Effector memory CD8-positive, alpha-beta T cell (primary cell): ENCODE measurements around the gene DTD2.

Experiments used
- ATAC-seq: fragments of 150-1000 bp; cut with Tn5 transposase; replicated peaks from 2 replicates; pipeline ENCODE4 v1.10.0; 2021; ENCODE audit warnings: mild to moderate bottlenecking, moderate library complexity
- DNase-seq, 3 experiments: peaks; one replicate each; pipeline ENCODE4 v3.0.0; 2021
- H3K27ac Mint-ChIP-seq, 2 donors: one replicate each; pipeline ENCODE4 v1.8.0; 2022; ENCODE audit warnings: mild to moderate bottlenecking in 2 of 2, mixed read lengths in 2 of 2, moderate library complexity in 2 of 2
- H3K27me3 Mint-ChIP-seq, 2 donors: one replicate each; pipeline ENCODE4 v1.8.0; 2022; ENCODE audit warnings: mixed read lengths in 2 of 2
- H3K36me3 Mint-ChIP-seq: one replicate; pipeline ENCODE4 v1.8.0; 2022; ENCODE audit warnings: mild to moderate bottlenecking, moderate library complexity, mixed read lengths; ENCODE audit not compliant: insufficient read depth
- H3K4me1 Mint-ChIP-seq, 2 donors: one replicate each; pipeline ENCODE4 v1.8.0; 2022; ENCODE audit warnings: low read depth in 2 of 2, mixed read lengths in 2 of 2
- H3K4me3 Mint-ChIP-seq, 2 donors: one replicate each; pipeline ENCODE4 v1.8.0; 2022; ENCODE audit warnings: mild to moderate bottlenecking in 2 of 2, mixed read lengths in 2 of 2, moderate library complexity in 2 of 2
- H3K9me3 Mint-ChIP-seq, 2 donors: one replicate each; pipeline ENCODE4 v1.8.0; 2022; ENCODE audit warnings: mixed read lengths in 2 of 2
- total RNA-seq, 9 experiments: gene quantifications; one replicate each; lab custom pipeline; 2026; lab: John Stamatoyannopoulos, UW

The DTD2 gene
- 6.0 to 27.4 (median 14.3) reads per million in 9 experiments for total RNA-seq

DNA sequence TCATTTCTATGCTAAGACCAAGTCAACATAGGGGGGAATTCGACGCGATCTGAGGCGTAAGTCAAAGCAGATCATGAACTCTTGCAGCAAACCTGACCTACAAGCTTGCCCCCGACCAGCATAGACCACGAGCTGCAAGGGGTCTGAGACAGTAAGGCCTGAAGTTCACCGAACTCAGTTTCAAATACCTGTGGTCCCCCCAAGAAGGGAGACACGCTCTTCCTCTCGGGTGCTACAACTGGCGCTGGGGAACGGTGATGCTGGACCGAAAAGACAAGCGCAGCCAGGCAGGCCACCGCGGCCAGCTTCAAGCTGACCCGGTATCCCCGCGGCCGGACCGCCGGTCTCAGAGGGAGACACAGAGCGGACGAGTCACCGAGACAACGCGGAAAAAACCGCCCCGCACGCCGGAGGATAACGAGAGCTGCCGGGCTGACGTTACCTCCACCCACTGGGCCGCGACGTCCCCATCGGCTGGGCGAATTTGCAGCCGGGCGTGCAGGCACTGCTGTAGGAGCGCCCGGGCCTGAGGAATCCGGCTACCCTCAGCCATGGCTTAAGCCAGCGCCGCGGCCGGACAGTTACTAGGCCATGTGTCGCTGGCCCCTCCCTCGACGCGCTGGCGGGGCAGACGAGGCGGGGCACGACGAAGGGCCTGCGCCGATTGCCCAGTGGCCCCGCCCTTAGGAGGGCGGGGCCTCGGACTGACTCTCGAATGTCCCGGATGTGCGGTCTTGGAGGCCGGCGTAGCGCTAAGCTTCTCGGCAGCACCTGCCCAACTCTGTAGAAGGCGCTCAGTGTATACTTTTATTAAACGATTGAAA, at the start of gene DTD2:
TSS of gene DTD2 (minus strand) at position 666 of the 824 bp plus-strand sequence. CDS start at position 553, 113 bp downstream.
- H3K9me3 Mint-ChIP-seq: no peaks in the 10 kb centered on the region
- H3K4me1 Mint-ChIP-seq: peaks cover 11 to 18% of the 10 kb centered on the region in 2 donors
- peaks cover 12% of the 10 kb centered on the region for H3K36me3 Mint-ChIP-seq
- H3K4me3 Mint-ChIP-seq: peak within 1 kb of the TSS; percentile 90 to 96
- peak; percentile 87 to 89 (median 88) for DNase-seq
- peak within 1 kb of the TSS; percentile 95 for H3K27ac Mint-ChIP-seq
- H3K27me3 Mint-ChIP-seq: no peaks in the 10 kb centered on the region
- ATAC-seq: peak; percentile 98

GRCh38 chr14:31505411-31505810, 48.1 kb upstream of the DTD2 start:
- no peak for ATAC-seq
- no peaks in the 10 kb centered on the region for H3K9me3 Mint-ChIP-seq
- H3K4me1 Mint-ChIP-seq: no peaks in the 10 kb centered on the region
- DNase-seq: no peak
- H3K4me3 Mint-ChIP-seq: no peak overlapping the region
- H3K36me3 Mint-ChIP-seq: peaks cover 3% of the 10 kb centered on the region
- H3K27me3 Mint-ChIP-seq: peaks cover 7 to 19% of the 10 kb centered on the region in 2 donors
- H3K27ac Mint-ChIP-seq: no peak overlapping the region

GRCh38 chr14:31501870-31502269, 44.6 kb upstream of the DTD2 start:
- Mint-ChIP-seq H3K9me3 (no peaks in the 10 kb centered on the region), H3K4me3 (no peak overlapping the region), H3K4me1 (no peaks in the 10 kb centered on the region), H3K27ac (no peak overlapping the region), H3K27me3 (peaks cover 11 to 16% of the 10 kb centered on the region in 2 donors), H3K36me3 (no peaks in the 10 kb centered on the region)
- no peak for ATAC-seq
- no peak for DNase-seq

DNA sequence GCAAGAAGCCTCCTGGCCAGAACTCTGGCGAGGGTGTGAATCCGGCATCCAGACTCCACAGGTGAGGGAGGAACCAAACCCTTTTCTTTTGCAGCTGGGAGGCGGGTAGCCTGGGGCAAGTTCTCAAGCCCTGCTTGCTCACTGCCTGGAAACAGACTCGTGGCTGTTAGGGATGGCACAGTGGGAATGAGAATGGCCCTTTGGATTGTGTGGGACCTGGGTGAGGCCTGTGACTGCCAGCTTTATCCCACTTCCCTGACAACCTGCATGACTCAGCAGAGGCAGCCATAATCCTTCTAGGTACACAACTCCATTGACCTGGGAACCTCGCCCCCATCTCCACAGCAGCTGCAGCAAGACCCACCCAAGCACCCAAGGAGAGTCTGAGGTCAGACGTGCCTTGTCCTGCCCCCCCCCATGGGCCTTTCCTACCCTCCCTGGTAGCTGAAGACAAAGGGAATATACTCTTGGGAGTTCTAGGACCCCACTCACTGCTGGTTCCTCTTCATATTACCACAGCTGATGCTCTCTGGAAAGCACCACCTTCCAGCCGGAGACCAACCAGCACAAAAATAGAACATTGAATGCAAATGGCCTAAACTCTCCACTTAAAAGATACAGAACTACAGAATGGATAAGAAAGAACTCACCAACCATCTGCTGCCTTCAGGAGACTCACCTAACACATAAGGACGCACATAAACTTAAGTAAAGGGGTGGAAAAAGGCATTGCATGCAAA, 35.6 kb upstream of the DTD2 start:
- no peak for ATAC-seq
- Mint-ChIP-seq H3K27ac (no peak overlapping the region), H3K27me3 (peaks cover 52 to 53% of the 10 kb centered on the region in 2 donors), H3K9me3 (no peaks in the 10 kb centered on the region), H3K4me3 (no peak overlapping the region), H3K4me1 (no peaks in the 10 kb centered on the region), H3K36me3 (no peaks in the 10 kb centered on the region)
- no peak for DNase-seq

- H3K27ac Mint-ChIP-seq: no peak overlapping the region
- ATAC-seq (no peak), DNase-seq (no peak)
- no peaks in the 10 kb centered on the region for H3K9me3 Mint-ChIP-seq
- H3K4me1 Mint-ChIP-seq: no peaks in the 10 kb centered on the region
- H3K36me3 Mint-ChIP-seq: no peaks in the 10 kb centered on the region
- peaks cover 22 to 25% of the 10 kb centered on the region in 2 donors for H3K27me3 Mint-ChIP-seq
- H3K4me3 Mint-ChIP-seq: no peak overlapping the region
Observed at GRCh38 chr14:31489691-31490090, 32.4 kb upstream of the DTD2 start.

DNA sequence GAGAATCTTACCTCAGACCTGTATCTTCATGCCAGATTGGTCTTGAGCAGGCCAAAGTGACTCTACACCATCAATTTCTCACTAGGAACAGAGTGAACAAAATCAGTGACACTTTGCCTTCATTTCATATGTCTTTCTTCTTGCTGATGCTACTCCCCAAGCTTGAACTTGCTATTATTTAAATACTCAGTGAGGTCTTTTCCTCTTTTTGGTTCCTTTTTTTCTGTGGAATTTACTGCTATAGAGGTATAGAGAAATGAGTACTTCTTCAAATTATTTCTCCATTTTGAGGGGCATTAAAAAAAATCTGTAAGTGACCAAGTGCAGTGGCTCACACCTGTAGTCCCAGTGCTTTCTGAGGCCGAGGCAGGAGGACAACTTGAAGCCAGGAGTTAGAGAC, 30.6 kb upstream of the DTD2 start, which contains the start of gene GPR33:
TSS of gene GPR33 (minus strand) at position 154 of the 400 bp plus-strand sequence. CDS start 4,074 bp downstream, outside the sequence.
- H3K4me3 Mint-ChIP-seq: no peak within 1 kb of the TSS

DNA sequence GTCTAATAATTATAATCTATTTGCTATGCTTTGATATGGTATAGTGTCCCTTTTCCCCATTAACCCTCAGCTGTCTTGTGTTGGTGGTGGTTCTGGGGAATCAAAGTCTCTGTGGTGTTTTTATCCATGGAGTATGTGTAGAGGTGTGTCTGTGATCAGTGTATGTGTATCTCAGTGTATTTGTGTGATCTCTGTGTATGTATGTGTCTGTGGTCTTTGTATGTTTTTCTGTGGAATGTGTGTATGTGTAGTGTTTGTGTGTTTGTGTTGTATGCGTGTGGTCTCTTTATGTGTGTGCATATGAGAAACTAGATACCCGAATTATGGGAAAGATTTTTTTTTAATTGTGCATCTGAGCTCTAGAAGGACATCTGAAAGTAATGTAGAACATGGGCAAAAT, 29.5 kb upstream of the DTD2 start:
- H3K27me3 Mint-ChIP-seq: peaks cover 2 to 19% of the 10 kb centered on the region in 2 donors
- no peak for ATAC-seq
- DNase-seq: no peak
- no peak overlapping the region for H3K4me3 Mint-ChIP-seq
- H3K36me3 Mint-ChIP-seq: no peaks in the 10 kb centered on the region
- H3K4me1 Mint-ChIP-seq: no peaks in the 10 kb centered on the region
- H3K9me3 Mint-ChIP-seq: no peaks in the 10 kb centered on the region
- no peak overlapping the region for H3K27ac Mint-ChIP-seq

More for the DNA sequence above, 30.6 kb upstream of the DTD2 start, which contains the start of gene GPR33:
- ATAC-seq (no peak), DNase-seq (no peak)
- Mint-ChIP-seq H3K27ac (no peak within 1 kb of the TSS), H3K9me3 (no peaks in the 10 kb centered on the region), H3K4me1 (no peaks in the 10 kb centered on the region), H3K36me3 (no peaks in the 10 kb centered on the region), H3K27me3 (peaks cover 14 to 25% of the 10 kb centered on the region in 2 donors)

GRCh38 chr14:31484754-31485153, 27.4 kb upstream of the DTD2 start:
- no peak overlapping the region for H3K4me3 Mint-ChIP-seq
- ATAC-seq: no peak
- H3K9me3 Mint-ChIP-seq: no peaks in the 10 kb centered on the region
- H3K4me1 Mint-ChIP-seq: no peaks in the 10 kb centered on the region
- no peaks in the 10 kb centered on the region for H3K36me3 Mint-ChIP-seq
- peaks cover 9 to 20% of the 10 kb centered on the region in 2 donors for H3K27me3 Mint-ChIP-seq
- H3K27ac Mint-ChIP-seq: no peak overlapping the region
- no peak for DNase-seq

DNA sequence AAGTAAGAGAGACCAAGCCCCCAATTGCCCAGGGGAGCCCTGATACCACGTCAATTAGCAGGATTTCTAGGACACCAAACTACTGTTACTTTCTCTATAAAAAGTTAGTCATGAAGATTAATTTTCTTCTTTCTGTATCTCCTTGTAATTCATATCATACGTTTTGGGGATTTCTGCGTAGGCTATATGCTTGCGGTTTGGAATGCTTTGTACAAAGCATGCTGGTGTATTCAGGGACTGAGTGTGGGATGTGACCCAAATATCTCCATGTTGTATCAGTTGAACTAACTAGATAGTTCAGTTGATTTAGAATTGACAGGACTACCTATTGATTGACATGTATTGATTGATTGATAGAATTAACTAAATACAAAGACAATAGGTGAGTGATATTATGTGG, 22.9 kb upstream of the DTD2 start:
- Mint-ChIP-seq H3K27ac (no peak overlapping the region), H3K9me3 (no peaks in the 10 kb centered on the region), H3K36me3 (no peaks in the 10 kb centered on the region), H3K27me3 (peaks cover 42 to 43% of the 10 kb centered on the region in 2 donors), H3K4me1 (no peaks in the 10 kb centered on the region), H3K4me3 (no peak overlapping the region)
- DNase-seq (no peak), ATAC-seq (no peak)

GRCh38 chr14:31479027-31479426, 21.7 kb upstream of the DTD2 start:
- Mint-ChIP-seq H3K36me3 (no peaks in the 10 kb centered on the region), H3K27me3 (peaks cover 48 to 55% of the 10 kb centered on the region in 2 donors), H3K4me1 (no peaks in the 10 kb centered on the region), H3K9me3 (no peaks in the 10 kb centered on the region), H3K27ac (no peak overlapping the region), H3K4me3 (no peak overlapping the region)
- ATAC-seq (no peak), DNase-seq (no peak)

GRCh38 chr14:31477248-31477647, 19.9 kb upstream of the DTD2 start:
- Mint-ChIP-seq H3K27ac (no peak overlapping the region), H3K9me3 (no peaks in the 10 kb centered on the region), H3K27me3 (peaks cover 51 to 67% of the 10 kb centered on the region in 2 donors), H3K36me3 (no peaks in the 10 kb centered on the region), H3K4me1 (no peaks in the 10 kb centered on the region), H3K4me3 (no peak overlapping the region)
- ATAC-seq (no peak), DNase-seq (no peak)

DNA sequence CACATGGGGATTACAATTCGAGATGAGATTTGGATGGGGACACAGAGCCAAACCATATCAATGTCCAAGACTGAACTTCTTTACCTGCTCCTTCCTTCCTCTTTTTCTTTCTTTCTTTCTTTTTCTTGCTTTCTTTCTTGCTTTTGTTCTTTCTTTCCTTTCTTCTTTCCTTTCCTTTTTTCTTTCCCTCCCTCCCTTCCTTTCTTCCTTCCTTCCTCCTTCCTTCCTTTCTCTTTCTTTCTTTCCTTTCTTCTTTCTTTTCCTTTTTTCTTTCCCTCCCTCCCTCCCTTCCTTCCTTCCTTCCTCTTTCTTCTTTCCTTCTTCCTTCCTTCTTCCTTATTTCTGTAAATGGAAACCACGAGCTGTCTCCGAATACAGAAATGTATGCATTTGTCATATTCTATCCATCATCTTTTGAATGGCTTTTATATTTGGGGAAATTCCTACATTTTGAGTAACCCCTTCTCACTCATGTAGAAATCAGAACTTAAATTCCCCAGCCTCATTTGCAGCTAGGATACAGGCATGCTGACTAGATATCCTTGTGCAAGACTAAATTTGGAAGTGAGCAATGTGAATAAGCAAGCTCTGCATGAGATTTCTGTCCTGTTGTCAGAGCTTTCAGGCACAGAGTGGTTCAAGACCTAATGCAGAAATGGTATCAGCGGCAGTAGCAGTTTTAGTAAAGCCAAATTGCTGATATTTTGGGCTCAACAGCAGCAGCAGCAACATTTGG, 19.0 kb upstream of the DTD2 start:
- no peaks in the 10 kb centered on the region for H3K4me1 Mint-ChIP-seq
- no peak for DNase-seq
- peaks cover 51 to 67% of the 10 kb centered on the region in 2 donors for H3K27me3 Mint-ChIP-seq
- no peaks in the 10 kb centered on the region for H3K36me3 Mint-ChIP-seq
- H3K4me3 Mint-ChIP-seq: no peak overlapping the region
- H3K27ac Mint-ChIP-seq: no peak overlapping the region
- no peaks in the 10 kb centered on the region for H3K9me3 Mint-ChIP-seq
- ATAC-seq: no peak

DNA sequence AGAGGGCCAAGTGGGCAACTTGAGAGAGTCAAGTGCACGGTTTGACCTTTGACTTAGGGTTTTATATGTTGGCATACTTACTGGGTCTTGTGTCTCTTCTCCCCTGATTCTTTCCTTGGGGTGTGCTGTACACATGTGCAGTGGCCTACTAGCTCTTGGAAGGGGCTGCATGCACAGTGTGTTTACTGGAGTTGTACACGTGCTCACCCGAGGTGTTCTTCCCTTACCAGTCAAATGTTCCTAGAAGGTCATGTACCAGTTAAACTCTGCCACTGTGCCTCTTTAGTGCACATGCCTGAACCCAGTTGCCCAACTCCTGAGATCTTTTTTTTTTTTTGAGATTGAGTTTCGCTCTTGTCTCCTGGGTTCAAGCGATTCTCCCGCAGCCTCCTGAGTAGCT, 9.2 kb upstream of the DTD2 start:
- Mint-ChIP-seq H3K36me3 (no peaks in the 10 kb centered on the region), H3K9me3 (no peaks in the 10 kb centered on the region), H3K27ac (no peak overlapping the region), H3K4me3 (no peak overlapping the region), H3K4me1 (no peaks in the 10 kb centered on the region), H3K27me3 (peaks cover 7 to 8% of the 10 kb centered on the region in 2 donors)
- ATAC-seq (no peak), DNase-seq (no peak)
